B cell (primary cell): ENCODE results near the gene ATXN1. TPM values are rescaled to one million over a fixed set of nuclear protein-coding genes. Genes with fewer than 3 reads are reported as not detected.
A peak's percentile ranks its signal among the peaks of the same experiment; 100 is the strongest.

Experiments used
- ATAC-seq: fragments of 200-7000 bp; cut with Tn5 transposase; one replicate; pipeline ENCODE4 v1.10.0; 2021; ENCODE audit warnings: low read depth, mild to moderate bottlenecking, moderate number of reproducible peaks, moderate library complexity
- CTCF ChIA-PET: fragments of 350-600 bp; sonication (Branson Sonifier 250); formaldehyde crosslinking; loops from one replicate; lab custom pipeline; 2021; ENCODE audit warnings: antibody characterized with exemption, inconsistent platforms; lab: Charles Lee
- POLR2A ChIA-PET: fragments of 350-600 bp; sonication (Branson Sonifier 250); formaldehyde crosslinking; loops from one replicate; lab custom pipeline; 2021; ENCODE audit warnings: antibody characterized with exemption; lab: Charles Lee
- DNase-seq: peaks from one replicate; pipeline ENCODE4 v3.0.0; 2013
- H2AFZ ChIP-seq: 2 replicates; pipeline ENCODE4 v1.6.1; 2012; ENCODE audit warnings: mild to moderate bottlenecking, low read depth, low read length; ENCODE audit not compliant: insufficient read depth, poor library complexity, severe bottlenecking
- H3K27ac ChIP-seq, 2 donors: 1 replicate in 1 of 2; 2 replicates in 1 of 2; pipeline ENCODE4 v1.5.1; 2012 to 2013; ENCODE audit warnings: low read length in 2 of 2, mild to moderate bottlenecking in 2 of 2, moderate library complexity in 1 of 2
- H3K27me3 ChIP-seq, 4 experiments: fragments of 200-600 bp in 1 of 4; sonication (generic) in 1 of 4; replicated peaks in 1 of 4; 1 replicate in 2 of 4; 2 replicates in 2 of 4; pipeline versions ENCODE4 v1.6.1 to v1.7.0; 2013 to 2016; ENCODE audit warnings: low read length in 3 of 4, mild to moderate bottlenecking in 2 of 4, mixed read lengths in 1 of 4, moderate library complexity in 1 of 4; ENCODE audit not compliant: insufficient read depth in 4 of 4, control insufficient read depth in 3 of 4; ENCODE audit errors: control extremely low read depth in 1 of 4
- H3K36me3 ChIP-seq, 2 experiments: replicated peaks in 1 of 2; 1 replicate in 1 of 2; 2 replicates in 1 of 2; pipeline versions ENCODE4 v1.6.1 to v1.7.1; 2013; ENCODE audit warnings: low read length in 1 of 2; ENCODE audit not compliant: insufficient read depth in 2 of 2, control insufficient read depth in 1 of 2; ENCODE audit errors: control extremely low read depth in 1 of 2, extremely low read depth in 1 of 2
- H3K4me1 ChIP-seq, 2 donors: fragments of 200-600 bp in 1 of 2; sonication (generic) in 1 of 2; 1 replicate in 1 of 2; 2 replicates in 1 of 2; pipeline versions ENCODE4 v1.5.1 to v1.6.1; 2013 to 2017; ENCODE audit warnings: low read length in 2 of 2; ENCODE audit not compliant: control insufficient read depth in 2 of 2, insufficient read depth in 2 of 2
- H3K4me2 ChIP-seq: replicated peaks from 2 replicates; pipeline ENCODE3; 2012; ENCODE audit warnings: mild to moderate bottlenecking, low read depth, low read length; ENCODE audit not compliant: poor library complexity, severe bottlenecking
- H3K4me3 ChIP-seq, 5 experiments: fragments of 200-600 bp in 1 of 5; sonication (generic) in 1 of 5; 1 replicate in 3 of 5; 2 replicates in 2 of 5; pipeline versions ENCODE4 v1.5.1 to v1.7.0; 2011 to 2016; ENCODE audit warnings: low read length in 4 of 5, mild to moderate bottlenecking in 4 of 5, low read depth in 2 of 5, control low read depth in 1 of 5, moderate library complexity in 1 of 5; ENCODE audit not compliant: insufficient read depth in 1 of 5; ENCODE audit errors: control extremely low read depth in 1 of 5, extremely low read depth in 1 of 5
- H3K79me2 ChIP-seq: fragments of 200-600 bp; sonication (generic); one replicate; pipeline ENCODE4 v1.6.0; 2016; ENCODE audit warnings: low read length; ENCODE audit not compliant: control insufficient read depth, insufficient read depth
- H3K9ac ChIP-seq: fragments of 200-600 bp; sonication (generic); 2 replicates; pipeline ENCODE4 v1.6.1; 2017; ENCODE audit warnings: mild to moderate bottlenecking, low read length, moderate library complexity
- H3K9me3 ChIP-seq, 3 donors: one replicate each; pipeline versions ENCODE4 v1.6.1 to v1.7.1; 2013; ENCODE audit warnings: low read length in 2 of 3; ENCODE audit not compliant: control insufficient read depth in 2 of 3, insufficient read depth in 1 of 3; ENCODE audit errors: control extremely low read depth in 1 of 3
- H4K20me1 ChIP-seq: 2 replicates; pipeline ENCODE4 v1.6.0; 2012; ENCODE audit warnings: mild to moderate bottlenecking, low read length; ENCODE audit not compliant: insufficient read depth, control insufficient read depth, poor library complexity, severe bottlenecking
- H3K27ac Mint-ChIP-seq: one replicate; pipeline ENCODE4 v1.8.0; 2021; ENCODE audit warnings: mixed read lengths
- H3K27me3 Mint-ChIP-seq: one replicate; pipeline ENCODE4 v1.8.0; 2021; ENCODE audit warnings: mixed read lengths
- H3K4me1 Mint-ChIP-seq: one replicate; pipeline ENCODE4 v1.8.0; 2021; ENCODE audit warnings: mixed read lengths
- H3K4me3 Mint-ChIP-seq: one replicate; pipeline ENCODE4 v1.8.0; 2021; ENCODE audit warnings: mixed read lengths
- H3K9me3 Mint-ChIP-seq: one replicate; pipeline ENCODE4 v1.8.0; 2022; ENCODE audit warnings: mixed read lengths; ENCODE audit not compliant: insufficient read depth
- CTCF ChIP-seq: fragments of 200-600 bp; IDR thresholded peaks from one replicate; pipeline ENCODE4 v1.8.0; 2022; ENCODE audit warnings: antibody characterized with exemption, mild to moderate bottlenecking
- EZH2 ChIP-seq: IDR thresholded peaks from 2 replicates; pipeline ENCODE4 v1.6.1; 2012; ENCODE audit warnings: borderline replicate concordance, low read depth, mild to moderate bottlenecking, moderate library complexity, low read length; ENCODE audit not compliant: insufficient read depth, poor library complexity, severe bottlenecking
- WGBS: methylation state at CpG from one replicate; pipeline ENCODE4 v1.1.5; 2013; ENCODE audit warnings: missing lambda C conversion rate; ENCODE audit not compliant: insufficient coverage; 5-methylcytosine and 5-hydroxymethylcytosine counted together
- intact Hi-C: fragments of 100-400 bp; cut with micrococcal nuclease; formaldehyde crosslinking; loops from one replicate; pipeline ENCODE4 v1.10.0; 2022
- polyA plus RNA-seq: library from polyadenylated mRNA; depleted of rRNA; stranded (reverse); fragments of >200 nt; gene quantifications from 2 replicates; pipeline ENCODE4 v1.2.3, GENCODE V29; 2012
- total RNA-seq, 2 donors: library from RNA; stranded (reverse); fragments of 120-200 nt in 1 of 2; gene quantifications; 1 replicate in 1 of 2; 2 replicates in 1 of 2; pipeline versions ENCODE4 v1.2.3 to v1.2.4, GENCODE V29; 2013 to 2022

ATXN1 gene
- total and polyA plus RNA-seq, 2 donors (not counting 1 experiment from before 2014, with no cell fraction given), result 5.7 to 63.8 TPM

GRCh38 chr6:16302721-16303552, 458.3 kb downstream of the ATXN1 start:
- 96% methylated on average over 27 of the region's 27 CpGs for WGBS
- H3K4me3 Mint-ChIP-seq, result no peak overlapping the region
- H3K9me3 Mint-ChIP-seq, result no peaks in the 10 kb centered on the region
- TF ChIP-seq CTCF, result no peak
- TF ChIP-seq EZH2, result no peak
- H3K9ac ChIP-seq, result no peak overlapping the region
- H3K4me2 ChIP-seq, result no peak overlapping the region
- ATAC-seq (no peak), DNase-seq (no peak)
- POLR2A ChIA-PET, result no interaction called here
- H3K27me3 ChIP-seq, result no peaks in the 10 kb centered on the region
- H3K9me3 ChIP-seq, result no peaks in the 10 kb centered on the region
- no peak overlapping the region for H3K27ac Mint-ChIP-seq
- intact Hi-C loops, result no loop called here
- no peak overlapping the region for H2AFZ ChIP-seq
- no peaks in the 10 kb centered on the region for H3K27me3 Mint-ChIP-seq
- H3K79me2 ChIP-seq, result no peaks in the 10 kb centered on the region
- peaks cover 28% of the 10 kb centered on the region for H3K4me1 Mint-ChIP-seq
- no peaks in the 10 kb centered on the region for H3K36me3 ChIP-seq
- peaks cover 5 to 15% of the 10 kb centered on the region in 2 donors for H3K4me1 ChIP-seq
- CTCF ChIA-PET, result interaction anchor here (1.6 kb wide), 1 partner anchor 14 kb away, joined by 8 read pairs; no protein-coding TSS in a partner anchor
- no peak overlapping the region for H3K27ac ChIP-seq
- H4K20me1 ChIP-seq, result no peaks in the 10 kb centered on the region
- no peak overlapping the region for H3K4me3 ChIP-seq

- H3K9me3 Mint-ChIP-seq, result no peaks in the 10 kb centered on the region
- no peak overlapping the region for H3K4me3 Mint-ChIP-seq
- no peak overlapping the region for H2AFZ ChIP-seq
- intact Hi-C loops, result no loop called here
- H3K27ac ChIP-seq, result no peak overlapping the region
- no peaks in the 10 kb centered on the region for H3K36me3 ChIP-seq
- no peaks in the 10 kb centered on the region for H3K9me3 ChIP-seq
- DNase-seq, result peak; percentile 28
- peaks cover 22% of the 10 kb centered on the region for H3K4me1 Mint-ChIP-seq
- H3K79me2 ChIP-seq, result no peaks in the 10 kb centered on the region
- ATAC-seq, result no peak
- no peaks in the 10 kb centered on the region for H3K27me3 ChIP-seq
- no peak overlapping the region for H3K4me2 ChIP-seq
- H3K4me3 ChIP-seq, result no peak overlapping the region
- ChIA-PET POLR2A (interaction anchor here (0.5 kb wide), 1 partner anchor 15 kb away, joined by 6 read pairs; no protein-coding TSS in a partner anchor), CTCF (interaction anchor here (0.6 to 1.6 kb wide), 3 partner anchors 8 to 47 kb away, joined by 3 to 8 read pairs (median 3); no protein-coding TSS in a partner anchor)
- peaks cover 5 to 15% of the 10 kb centered on the region in 2 donors for H3K4me1 ChIP-seq
- no peak overlapping the region for H3K27ac Mint-ChIP-seq
- no peaks in the 10 kb centered on the region for H3K27me3 Mint-ChIP-seq
- TF ChIP-seq CTCF (no peak), EZH2 (no peak)
- H4K20me1 ChIP-seq, result no peaks in the 10 kb centered on the region
- WGBS, result no CpG with 5 or more reads among the region's 7 CpGs
- no peak overlapping the region for H3K9ac ChIP-seq
These were observed 459.7 kb downstream of the ATXN1 start for GRCh38 chr6:16301511-16301910.
